ENCODE results near the gene C9. TPM values are rescaled to one million over a fixed set of nuclear protein-coding genes. Genes with fewer than 3 reads are reported as not detected.

Gene C9
- total RNA-seq, 2 experiments from 2014 or later: not detected

DNA sequence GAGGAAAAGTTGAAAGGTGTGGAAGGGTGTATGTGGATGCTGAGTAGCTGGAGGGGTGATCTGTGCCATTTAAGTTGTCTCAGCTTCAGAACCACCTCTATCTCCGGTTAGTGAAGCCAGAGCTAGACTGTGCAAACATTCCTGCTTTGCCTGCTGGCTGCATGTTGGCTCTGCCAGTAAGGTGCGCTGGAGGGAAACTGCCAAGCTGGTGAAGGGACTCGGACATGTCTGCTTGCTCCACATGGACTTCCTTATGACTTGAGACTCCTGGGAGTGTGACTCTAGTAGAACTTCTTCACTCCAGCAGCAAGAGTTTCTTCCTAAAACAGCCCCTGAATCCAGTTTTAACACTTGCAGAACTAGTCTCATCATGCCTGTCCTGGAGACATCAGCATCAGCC, 32.5 kb upstream of the C9 start:
- DNase-seq: no peak
- H3K9me3 Mint-ChIP-seq: no peaks in the 10 kb centered on the region
- H3K36me3 Mint-ChIP-seq: no peaks in the 10 kb centered on the region
- CTCF ChIA-PET: no interaction called here
- H3K27me3 Mint-ChIP-seq: no peaks in the 10 kb centered on the region
- H3K27ac Mint-ChIP-seq: no peak overlapping the region
- H3K4me3 Mint-ChIP-seq: no peak overlapping the region
- no peaks in the 10 kb centered on the region for H3K4me1 Mint-ChIP-seq (ENCODE audit: low read depth)
- POLR2A ChIA-PET: no interaction called here
- intact Hi-C loops (cut with micrococcal nuclease): no loop called here

DNA sequence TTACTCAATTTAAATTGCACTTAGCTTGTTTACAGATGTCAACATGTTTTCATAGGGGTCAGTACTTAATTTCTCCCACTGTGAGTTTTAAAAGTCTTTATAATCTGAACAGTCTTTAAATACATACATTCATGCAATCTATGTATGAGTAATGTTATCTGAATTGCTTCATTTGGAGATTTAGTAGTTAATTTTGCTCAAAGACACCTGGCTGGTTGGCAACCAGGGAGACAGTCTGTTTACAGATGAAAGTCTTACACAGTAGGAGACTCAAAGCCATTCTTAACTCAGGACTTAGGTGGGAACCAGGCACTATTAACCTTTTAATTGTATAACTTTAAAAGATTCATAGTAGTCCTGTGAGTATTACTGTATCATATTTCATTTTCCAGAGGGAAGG, 31.2 kb upstream of the C9 start:
- no peak for DNase-seq
- no peaks in the 10 kb centered on the region for H3K27me3 Mint-ChIP-seq
- H3K9me3 Mint-ChIP-seq: no peaks in the 10 kb centered on the region
- CTCF ChIA-PET: interaction anchor here (0.5 to 1.0 kb wide), 2 partner anchors 19 to 249 kb away, joined by 3 to 4 read pairs; no protein-coding TSS in a partner anchor
- no peaks in the 10 kb centered on the region for H3K36me3 Mint-ChIP-seq
- H3K27ac Mint-ChIP-seq: no peak overlapping the region
- POLR2A ChIA-PET: no interaction called here
- intact Hi-C loops (cut with micrococcal nuclease): no loop called here
- no peaks in the 10 kb centered on the region for H3K4me1 Mint-ChIP-seq (ENCODE audit: low read depth)
- no peak overlapping the region for H3K4me3 Mint-ChIP-seq

DNA sequence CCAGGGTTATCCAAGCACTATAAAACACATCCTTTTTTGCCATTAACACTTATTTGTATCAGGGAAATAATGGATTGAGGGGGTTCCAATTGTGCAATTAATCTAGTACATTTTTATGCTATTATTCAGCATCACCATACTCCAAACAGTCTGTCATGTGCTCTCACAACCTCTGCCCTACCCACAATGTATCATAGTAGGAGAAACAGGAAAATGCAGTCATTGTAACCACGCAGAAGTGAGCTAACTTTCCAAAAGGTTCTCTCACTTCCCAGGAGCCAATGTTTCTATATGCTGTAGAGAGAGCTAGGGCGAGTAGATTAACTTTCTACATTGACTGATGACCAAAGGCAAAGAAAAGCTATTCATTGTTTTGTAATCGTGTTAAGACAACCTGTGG, 30.7 kb upstream of the C9 start:
- intact Hi-C loops (cut with micrococcal nuclease): no loop called here
- H3K4me3 Mint-ChIP-seq: no peak overlapping the region
- POLR2A ChIA-PET: no interaction called here

DNA sequence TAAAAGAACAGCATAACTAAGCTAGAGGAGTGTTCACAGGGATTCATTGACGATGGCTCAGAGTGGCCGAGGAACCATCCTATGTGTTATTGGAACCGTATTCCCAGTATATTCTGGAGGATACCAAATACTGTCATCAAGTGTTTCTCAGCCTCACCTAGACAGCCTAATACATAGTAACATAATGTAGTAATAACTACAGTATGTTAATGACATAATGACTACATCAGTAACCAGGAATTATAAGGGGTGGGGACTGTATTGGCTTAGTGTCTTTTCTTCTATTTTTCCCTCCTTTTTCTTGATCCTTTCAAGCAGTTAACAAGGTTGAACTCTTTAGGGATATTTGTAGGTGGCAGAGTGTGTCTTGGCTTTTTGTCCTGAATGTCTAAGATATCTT, 26.6 kb upstream of the C9 start:
- Mint-ChIP-seq H3K4me1 (ENCODE audit: low read depth) (no peaks in the 10 kb centered on the region), H3K4me3 (no peak overlapping the region), H3K9me3 (no peaks in the 10 kb centered on the region), H3K27me3 (no peaks in the 10 kb centered on the region), H3K27ac (no peak overlapping the region), H3K36me3 (no peaks in the 10 kb centered on the region)
- no peak for DNase-seq
- ChIA-PET POLR2A (no interaction called here), CTCF (interaction anchor here (2.0 kb wide), 1 partner anchor 15 kb away, joined by 6 read pairs; no protein-coding TSS in a partner anchor)
- intact Hi-C loops (cut with micrococcal nuclease): no loop called here

More for the DNA sequence above, 30.7 kb upstream of the C9 start:
- H3K27ac Mint-ChIP-seq: no peak overlapping the region
- H3K9me3 Mint-ChIP-seq: no peaks in the 10 kb centered on the region
- CTCF ChIA-PET: interaction anchor here (0.5 to 1.0 kb wide), 2 partner anchors 19 to 248 kb away, joined by 3 to 4 read pairs; no protein-coding TSS in a partner anchor
- H3K27me3 Mint-ChIP-seq: no peaks in the 10 kb centered on the region
- DNase-seq: no peak
- no peaks in the 10 kb centered on the region for H3K4me1 Mint-ChIP-seq (ENCODE audit: low read depth)
- H3K36me3 Mint-ChIP-seq: no peaks in the 10 kb centered on the region

DNA sequence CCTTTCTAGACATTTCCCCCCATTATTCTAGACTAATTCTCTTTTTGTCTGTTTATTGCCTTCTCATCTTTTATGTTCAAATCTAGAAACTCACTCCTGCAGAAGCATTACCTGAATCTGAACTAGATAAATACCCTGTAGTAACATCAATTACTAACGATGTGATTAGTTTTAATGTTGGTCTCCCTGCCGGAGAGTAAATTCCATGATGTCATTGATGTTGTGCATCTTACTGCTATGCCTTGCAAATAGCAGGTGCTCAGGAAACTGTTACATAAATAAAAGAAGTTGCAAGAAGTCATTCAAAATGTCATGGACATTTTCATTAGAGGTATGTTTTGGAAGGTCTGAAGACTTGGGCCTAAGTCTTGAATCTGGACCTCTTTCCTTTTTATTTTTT, 23.0 kb upstream of the C9 start:
- Mint-ChIP-seq H3K4me3 (no peak overlapping the region), H3K4me1 (ENCODE audit: low read depth) (no peaks in the 10 kb centered on the region), H3K36me3 (no peaks in the 10 kb centered on the region), H3K27me3 (peaks cover under 1% of the 10 kb centered on the region), H3K9me3 (no peaks in the 10 kb centered on the region), H3K27ac (no peak overlapping the region)
- intact Hi-C loops (cut with micrococcal nuclease): no loop called here
- POLR2A ChIA-PET: no interaction called here
- CTCF ChIA-PET: no interaction called here
- no peak for DNase-seq

DNA sequence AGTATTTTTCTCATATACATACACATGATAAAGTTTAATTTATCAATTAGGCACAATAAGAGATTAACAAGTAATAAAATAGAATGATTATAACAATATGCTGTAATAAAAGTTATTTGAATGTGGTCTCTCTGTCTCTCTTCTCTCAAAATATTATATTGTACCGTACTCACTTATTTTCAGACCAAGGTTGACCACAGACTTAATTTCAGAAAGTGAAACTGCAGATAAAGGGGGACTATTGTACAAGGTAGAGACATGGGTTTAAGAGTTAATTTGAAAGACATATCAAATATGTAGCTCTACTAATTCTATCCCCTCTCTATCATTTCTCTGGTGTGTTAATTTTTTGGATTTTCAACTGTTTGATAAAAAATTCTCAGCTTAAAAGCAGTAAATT, 20.0 kb upstream of the C9 start:
- Mint-ChIP-seq H3K27ac (no peak overlapping the region), H3K27me3 (peaks cover 1% of the 10 kb centered on the region), H3K4me1 (ENCODE audit: low read depth) (no peaks in the 10 kb centered on the region), H3K9me3 (no peaks in the 10 kb centered on the region), H3K4me3 (no peak overlapping the region), H3K36me3 (no peaks in the 10 kb centered on the region)
- ChIA-PET POLR2A (no interaction called here), CTCF (interaction anchor here (2.0 kb wide), 1 partner anchor 8 kb away, joined by 9 read pairs; no protein-coding TSS in a partner anchor)
- no peak for DNase-seq
- intact Hi-C loops (cut with micrococcal nuclease): no loop called here

DNA sequence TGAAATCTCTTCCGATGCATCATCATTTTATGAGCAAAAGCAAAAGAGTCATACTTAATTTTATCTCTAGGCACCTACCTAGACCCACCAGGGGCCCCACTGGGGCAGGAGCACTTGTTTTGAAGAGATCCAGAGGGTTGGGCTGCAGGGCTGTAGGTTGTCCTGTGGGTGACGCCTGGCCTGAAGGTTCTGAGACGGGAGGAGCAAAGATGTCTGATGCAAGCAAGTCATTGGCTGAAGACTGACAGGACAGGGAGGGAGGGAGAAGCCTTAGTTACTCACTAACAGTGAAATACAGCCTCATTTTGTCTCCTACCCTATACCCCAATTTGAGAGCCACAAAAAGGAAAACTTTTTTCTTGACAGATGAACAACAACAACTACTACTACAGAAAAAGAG, 17.1 kb upstream of the C9 start:
- no peak overlapping the region for H3K27ac Mint-ChIP-seq

DNA sequence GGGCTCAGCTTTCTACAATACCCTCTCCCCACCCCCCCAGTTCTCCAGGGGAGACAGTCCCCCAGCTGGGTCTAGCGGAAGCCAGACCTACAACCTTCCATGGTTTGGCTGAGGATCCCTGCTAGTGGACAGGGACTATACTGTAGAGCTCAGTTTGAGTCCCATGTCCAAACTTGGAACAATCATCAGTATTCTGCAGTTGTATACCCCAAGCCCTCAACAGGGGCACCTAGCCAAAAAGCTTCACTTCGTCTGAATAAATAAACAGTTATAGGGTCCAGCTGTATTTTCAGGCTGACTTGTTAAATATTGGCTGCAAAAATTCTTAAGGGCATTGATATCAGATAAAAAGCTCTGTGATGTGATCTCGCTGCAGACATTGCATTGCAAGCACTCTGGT, 15.4 kb upstream of the C9 start:
- POLR2A ChIA-PET: no interaction called here

More for the DNA sequence above, 17.1 kb upstream of the C9 start:
- intact Hi-C loops (cut with micrococcal nuclease): no loop called here
- H3K27me3 Mint-ChIP-seq: peaks cover 1% of the 10 kb centered on the region
- POLR2A ChIA-PET: no interaction called here
- no peak for DNase-seq
- CTCF ChIA-PET: no interaction called here
- H3K9me3 Mint-ChIP-seq: no peaks in the 10 kb centered on the region
- H3K4me1 Mint-ChIP-seq (ENCODE audit: low read depth): no peaks in the 10 kb centered on the region
- no peaks in the 10 kb centered on the region for H3K36me3 Mint-ChIP-seq
- no peak overlapping the region for H3K4me3 Mint-ChIP-seq

DNA sequence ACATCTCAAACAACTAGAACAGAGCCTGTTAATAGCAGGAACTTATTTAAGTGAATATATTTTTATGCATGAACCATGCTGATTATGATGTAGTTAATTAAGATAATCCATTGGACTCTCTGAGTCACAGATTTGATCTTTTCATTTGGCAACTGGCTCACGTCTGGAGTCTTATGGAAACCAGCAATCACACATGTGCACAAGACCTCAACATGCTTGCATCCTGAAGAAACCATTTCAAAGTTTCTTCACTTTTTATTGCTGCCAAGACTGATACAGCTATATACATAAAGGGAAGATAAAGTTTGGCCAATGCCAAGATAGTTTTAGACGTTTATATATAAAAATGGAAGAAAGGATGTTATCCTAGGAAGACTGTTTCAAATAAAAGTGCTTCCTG, 13.3 kb upstream of the C9 start:
- no peaks in the 10 kb centered on the region for H3K9me3 Mint-ChIP-seq
- H3K27me3 Mint-ChIP-seq: peaks cover 1% of the 10 kb centered on the region
- no peak overlapping the region for H3K27ac Mint-ChIP-seq
- H3K4me1 Mint-ChIP-seq (ENCODE audit: low read depth): no peaks in the 10 kb centered on the region
- DNase-seq: no peak
- H3K36me3 Mint-ChIP-seq: no peaks in the 10 kb centered on the region
- intact Hi-C loops (cut with micrococcal nuclease): no loop called here
- ChIA-PET CTCF (interaction anchor here (1.6 to 2.7 kb wide), 5 partner anchors 21 to 218 kb away, joined by 4 to 73 read pairs (median 17); no protein-coding TSS in a partner anchor), POLR2A (no interaction called here)
- H3K4me3 Mint-ChIP-seq: no peak overlapping the region

More for the DNA sequence above, 15.4 kb upstream of the C9 start:
- no peak for DNase-seq
- intact Hi-C loops (cut with micrococcal nuclease): no loop called here
- peaks cover 1% of the 10 kb centered on the region for H3K27me3 Mint-ChIP-seq
- H3K4me3 Mint-ChIP-seq: no peak overlapping the region
- H3K27ac Mint-ChIP-seq: no peak overlapping the region
- CTCF ChIA-PET: interaction anchor here (0.8 to 1.9 kb wide), 3 partner anchors 11 to 168 kb away, joined by 3 to 11 read pairs (median 3); no protein-coding TSS in a partner anchor
- H3K9me3 Mint-ChIP-seq: no peaks in the 10 kb centered on the region
- no peaks in the 10 kb centered on the region for H3K4me1 Mint-ChIP-seq (ENCODE audit: low read depth)
- H3K36me3 Mint-ChIP-seq: no peaks in the 10 kb centered on the region

DNA sequence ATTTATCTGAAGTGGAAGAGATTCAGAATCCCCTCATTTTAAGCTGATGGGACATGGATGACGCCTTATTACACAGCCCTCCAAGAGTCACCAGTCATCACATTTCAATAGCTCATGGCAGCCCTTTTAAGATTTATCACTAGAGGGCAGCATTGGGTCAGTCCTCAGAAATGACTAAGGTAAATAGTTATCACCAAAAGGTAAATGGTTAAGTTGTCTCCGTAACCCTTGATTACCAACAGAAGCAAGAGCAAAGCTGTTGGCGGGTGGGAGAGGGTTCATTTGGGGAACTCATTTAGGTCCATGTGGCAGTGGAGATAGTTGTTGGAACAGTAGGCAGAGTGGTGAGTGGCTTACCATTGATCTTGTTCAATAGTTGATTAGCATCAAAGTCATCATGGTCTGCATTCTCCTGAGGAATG, 12.0 kb upstream of the C9 start:
- no peaks in the 10 kb centered on the region for H3K36me3 Mint-ChIP-seq
- peak; percentile 32 for DNase-seq
- H3K4me1 Mint-ChIP-seq (ENCODE audit: low read depth): no peaks in the 10 kb centered on the region
- H3K4me3 Mint-ChIP-seq: no peak overlapping the region
- no peak overlapping the region for H3K27ac Mint-ChIP-seq
- ChIA-PET POLR2A (no interaction called here), CTCF (interaction anchor here (0.6 to 2.7 kb wide), 53 partner anchors 9 to 1022 kb away, joined by 3 to 73 read pairs (median 4); partner anchors contain the start of genes DAB2 and FYB1)
- no peaks in the 10 kb centered on the region for H3K9me3 Mint-ChIP-seq
- intact Hi-C loops (cut with micrococcal nuclease): loop anchor here (1.0 kb wide), 2 partner anchors 171 to 194 kb away; no protein-coding TSS in a partner anchor
- H3K27me3 Mint-ChIP-seq: no peaks in the 10 kb centered on the region

DNA sequence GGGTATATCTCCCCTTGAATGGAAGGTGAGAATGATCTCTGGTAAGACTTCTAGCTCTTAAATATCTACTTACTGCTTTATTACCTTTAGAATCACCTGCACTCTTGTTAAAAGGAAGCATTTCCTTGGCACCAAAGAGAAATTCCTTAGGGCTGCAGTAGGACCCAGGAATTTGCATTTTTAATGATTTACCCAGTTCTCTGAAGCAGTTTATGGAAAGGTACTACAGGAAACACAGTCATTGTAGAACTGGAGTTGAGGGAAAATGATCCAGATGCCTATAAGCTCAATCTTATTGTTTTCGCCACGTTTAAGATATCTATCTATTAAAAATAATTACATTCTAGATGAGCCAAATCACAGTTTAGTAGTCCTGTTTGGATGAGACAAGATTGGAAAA, 9.5 kb upstream of the C9 start:
- Mint-ChIP-seq H3K4me1 (ENCODE audit: low read depth) (peaks cover 3% of the 10 kb centered on the region), H3K9me3 (no peaks in the 10 kb centered on the region), H3K27me3 (no peaks in the 10 kb centered on the region), H3K4me3 (no peak overlapping the region), H3K36me3 (no peaks in the 10 kb centered on the region), H3K27ac (no peak overlapping the region)
- POLR2A ChIA-PET: no interaction called here
- intact Hi-C loops (cut with micrococcal nuclease): no loop called here
- DNase-seq: no peak
- CTCF ChIA-PET: interaction anchor here (1.4 to 4.2 kb wide), 2 partner anchors 156 to 174 kb away, joined by 4 to 23 read pairs; no protein-coding TSS in a partner anchor

DNA sequence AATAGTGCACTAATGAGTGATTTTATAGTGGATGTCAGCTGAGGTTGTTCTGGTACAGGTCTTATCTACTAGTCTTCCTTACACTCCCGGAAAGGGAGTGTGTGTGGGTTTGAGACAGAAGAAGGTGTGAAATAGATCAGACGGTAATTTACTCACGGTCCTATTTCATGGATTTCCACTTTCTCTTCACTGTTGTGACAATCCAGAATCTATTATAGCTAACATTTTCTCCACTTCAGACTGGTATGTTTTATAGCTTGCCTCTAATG, 7.0 kb upstream of the C9 start:
- H3K27me3 Mint-ChIP-seq: no peaks in the 10 kb centered on the region
- no peak overlapping the region for H3K4me3 Mint-ChIP-seq
- CTCF ChIA-PET: interaction anchor here (1.4 to 4.2 kb wide), 3 partner anchors 10 to 176 kb away, joined by 5 to 23 read pairs (median 5); no protein-coding TSS in a partner anchor
- H3K27ac Mint-ChIP-seq: no peak overlapping the region
- H3K9me3 Mint-ChIP-seq: no peaks in the 10 kb centered on the region
- POLR2A ChIA-PET: no interaction called here
- DNase-seq: no peak
- intact Hi-C loops (cut with micrococcal nuclease): no loop called here
- peaks cover 3% of the 10 kb centered on the region for H3K4me1 Mint-ChIP-seq (ENCODE audit: low read depth)
- no peaks in the 10 kb centered on the region for H3K36me3 Mint-ChIP-seq

DNA sequence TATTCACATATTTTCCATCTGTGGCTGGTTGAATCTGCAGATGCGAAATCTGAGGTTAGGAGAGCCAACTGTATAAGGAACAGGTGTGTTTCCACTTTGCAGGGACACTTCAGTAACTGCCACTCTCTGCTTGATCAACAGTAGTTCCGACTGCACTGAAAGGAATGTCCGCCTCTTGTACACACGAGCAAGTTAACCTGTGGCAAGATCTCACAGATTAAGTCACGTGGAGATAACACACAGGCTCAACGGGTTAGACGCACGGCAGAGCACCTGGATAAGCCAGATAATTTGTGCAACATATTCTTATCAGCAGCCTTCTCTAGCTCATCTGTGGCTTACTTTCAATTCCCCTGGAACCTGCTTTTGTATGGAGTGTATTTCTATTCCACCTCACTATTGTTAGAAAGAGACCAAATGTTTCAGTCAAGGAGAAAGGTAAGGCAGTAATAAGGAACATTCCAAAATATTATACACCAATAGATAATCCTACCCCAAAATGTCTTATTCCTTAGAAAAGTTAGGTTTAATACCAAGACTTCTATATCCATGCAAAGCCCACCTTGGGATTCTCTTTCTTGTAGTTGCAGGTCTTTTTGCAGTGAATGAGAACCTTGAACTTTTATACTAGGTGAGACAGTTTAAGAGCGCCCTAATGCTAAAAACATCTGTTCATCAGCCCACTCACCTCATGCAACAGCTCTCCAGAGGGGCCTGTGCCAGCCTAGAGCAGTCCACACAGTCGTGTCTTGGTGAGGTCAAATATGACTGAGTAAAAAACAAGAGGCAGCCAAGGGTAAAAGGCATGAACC, 6.5 kb upstream of the C9 start:
- intact Hi-C loops (cut with micrococcal nuclease): no loop called here
- Mint-ChIP-seq H3K4me1 (ENCODE audit: low read depth) (peaks cover 3% of the 10 kb centered on the region), H3K27ac (no peak overlapping the region), H3K9me3 (no peaks in the 10 kb centered on the region), H3K4me3 (no peak overlapping the region), H3K27me3 (no peaks in the 10 kb centered on the region), H3K36me3 (no peaks in the 10 kb centered on the region)
- ChIA-PET CTCF (interaction anchor here (1.4 to 4.2 kb wide), 4 partner anchors 10 to 929 kb away, joined by 4 to 23 read pairs (median 5); no protein-coding TSS in a partner anchor), POLR2A (interaction anchor here (1.0 kb wide), 1 partner anchor 28 kb away, joined by 3 read pairs; no protein-coding TSS in a partner anchor)
- DNase-seq: no peak
